Stimulated activated CD4-positive, alpha-beta T cell treated with anti-CD3 and anti-CD28 coated beads, Interleukin-12 subunit alpha, Interleukin-12 subunit beta, amount 100 ng/mL, for 24 hours (primary cell): ENCODE measurements around the gene NPAS2.

Experiments
- DNase-seq, 2 experiments: peaks; one replicate each; pipeline ENCODE4 v3.0.0-alpha.2; 2020; ENCODE audit warnings: low read depth in 2 of 2

Gene NPAS2

GRCh38 chr2:100819370-100820272 lies at the start of gene NPAS2:
TSS of gene NPAS2 (plus strand) at chr2:100820139. CDS start at chr2:100904755, 84,616 bp downstream.
- DNase-seq: peak in 1 of 2 experiments; percentile 10

GRCh38 chr2:100771125-100771524 lies 48.8 kb upstream of the NPAS2 start:
- DNase-seq: no peak

GRCh38 chr2:100773538-100773937 lies 46.4 kb upstream of the NPAS2 start:
- no peak for DNase-seq

GRCh38 chr2:100776445-100776844 lies 43.5 kb upstream of the NPAS2 start:
- no peak for DNase-seq

GRCh38 chr2:100778637-100779450 lies 41.1 kb upstream of the NPAS2 start:
- no peak for DNase-seq

GRCh38 chr2:100779908-100780202 lies 40.1 kb upstream of the NPAS2 start:
- no peak for DNase-seq

GRCh38 chr2:100780203-100781008 lies 39.5 kb upstream of the NPAS2 start:
- DNase-seq: no peak

GRCh38 chr2:100781009-100781325 lies 39.0 kb upstream of the NPAS2 start:
- no peak for DNase-seq

GRCh38 chr2:100781523-100782379 lies 38.2 kb upstream of the NPAS2 start:
- DNase-seq: no peak

GRCh38 chr2:100782380-100782878 lies 37.5 kb upstream of the NPAS2 start:
- DNase-seq: no peak

- no peak for DNase-seq
These were observed 36.0 kb upstream of the NPAS2 start for GRCh38 chr2:100783987-100784386.

GRCh38 chr2:100784681-100785080 lies 35.3 kb upstream of the NPAS2 start:
- DNase-seq: no peak

GRCh38 chr2:100785626-100786296 lies 34.2 kb upstream of the NPAS2 start:
- no peak for DNase-seq

GRCh38 chr2:100786297-100786658 lies 33.7 kb upstream of the NPAS2 start:
- DNase-seq: no peak

- no peak for DNase-seq
These were observed 33.0 kb upstream of the NPAS2 start for GRCh38 chr2:100786985-100787384.

- DNase-seq: no peak
These were observed 30.6 kb upstream of the NPAS2 start for GRCh38 chr2:100789361-100789760.

GRCh38 chr2:100791294-100791935 lies 28.5 kb upstream of the NPAS2 start:
- DNase-seq: no peak

- DNase-seq: no peak
These were observed 28.0 kb upstream of the NPAS2 start for GRCh38 chr2:100791936-100792308.

GRCh38 chr2:100793220-100793619 lies 26.7 kb upstream of the NPAS2 start:
- no peak for DNase-seq

GRCh38 chr2:100793982-100794381 lies 26.0 kb upstream of the NPAS2 start:
- no peak for DNase-seq
